IMR-90 (cell line): ENCODE results near the gene SERPINA3. TPM values are rescaled to one million over a fixed set of nuclear protein-coding genes. Genes with fewer than 3 reads are reported as not detected.

Experiments
- ATAC-seq: fragments of 200-7000 bp; cut with Tn5 transposase; 2 replicates; pipeline ENCODE4 v1.9.1; 2020; ENCODE audit warnings: low read depth, mild to moderate bottlenecking, moderate library complexity
- BruUV-seq: library from RNA; stranded (reverse); fragments of 400-500 nt; replicated peaks from 2 replicates; lab custom pipeline; 2021; lab: Mats Ljungman, UMichigan
- CTCF ChIA-PET: fragments of 300-600 bp; formaldehyde crosslinking; extraction: SDS; loops from one replicate; lab custom pipeline; 2021; ENCODE audit warnings: antibody characterized with exemption; lab: Yijun Ruan, JAX
- POLR2A ChIA-PET: fragments of 300-600 bp; sonication (Branson Sonifier 250); formaldehyde crosslinking; loops from one replicate; lab custom pipeline; 2022; ENCODE audit warnings: antibody characterized with exemption; ENCODE audit not compliant: unreplicated experiment; lab: Charles Lee
- DNase-seq: peaks from one replicate; pipeline ENCODE4 v3.0.0; 2013
- H2AFZ ChIP-seq: replicated peaks from 2 replicates; pipeline ENCODE3; 2013; ENCODE audit warnings: low read length, mild to moderate bottlenecking; ENCODE audit not compliant: poor library complexity
- H2AK5ac ChIP-seq: 2 replicates; pipeline ENCODE4 v1.6.1; 2013; ENCODE audit warnings: low read depth, low read length, inconsistent platforms
- H2AK9ac ChIP-seq: replicated peaks from 2 replicates; pipeline ENCODE3; 2013; ENCODE audit warnings: mild to moderate bottlenecking, low read depth, low read length, moderate library complexity; ENCODE audit not compliant: poor library complexity
- H2BK120ac ChIP-seq: 2 replicates; pipeline ENCODE4 v1.6.1; 2013; ENCODE audit warnings: low read depth, low read length, inconsistent platforms
- H2BK15ac ChIP-seq: 3 replicates; pipeline ENCODE4 v1.6.1; 2013; ENCODE audit warnings: low read depth, low read length, inconsistent platforms
- H2BK20ac ChIP-seq: 2 replicates; pipeline ENCODE4 v1.6.1; 2013; ENCODE audit warnings: low read depth, mild to moderate bottlenecking, inconsistent platforms, low read length, moderate library complexity
- H2BK5ac ChIP-seq: 2 replicates; pipeline ENCODE4 v1.6.1; 2013; ENCODE audit warnings: mild to moderate bottlenecking, low read depth, low read length, inconsistent platforms; ENCODE audit not compliant: poor library complexity, severe bottlenecking
- H3K14ac ChIP-seq: replicated peaks from 2 replicates; pipeline ENCODE4 v1.6.1; 2013; ENCODE audit warnings: low read depth, low read length, inconsistent platforms
- H3K18ac ChIP-seq: 2 replicates; pipeline ENCODE4 v1.6.1; 2013; ENCODE audit warnings: low read depth, low read length, control low read depth
- H3K23ac ChIP-seq: 2 replicates; pipeline ENCODE4 v1.6.1; 2013; ENCODE audit warnings: low read depth, low read length, inconsistent platforms
- H3K27ac ChIP-seq: 2 replicates; pipeline ENCODE4 v1.5.1; 2013; ENCODE audit warnings: mild to moderate bottlenecking, control low read depth, low read length; ENCODE audit not compliant: insufficient read depth
- H3K27me3 ChIP-seq: 2 replicates; pipeline ENCODE4 v1.6.1; 2013; ENCODE audit warnings: low read length; ENCODE audit not compliant: control insufficient read depth, insufficient read depth
- H3K36me3 ChIP-seq: 2 replicates; pipeline ENCODE4 v1.6.1; 2013; ENCODE audit warnings: low read length, mixed read lengths; ENCODE audit not compliant: control insufficient read depth, insufficient read depth
- H3K4ac ChIP-seq: 2 replicates; pipeline ENCODE4 v1.6.1; 2013; ENCODE audit warnings: low read depth, low read length, inconsistent platforms
- H3K4me1 ChIP-seq: 2 replicates; pipeline ENCODE4 v1.6.1; 2013; ENCODE audit warnings: low read length, mixed read lengths; ENCODE audit not compliant: control insufficient read depth, insufficient read depth
- H3K4me2 ChIP-seq: 2 replicates; pipeline ENCODE4 v1.6.1; 2013; ENCODE audit warnings: low read depth, mild to moderate bottlenecking, control low read depth, low read length, moderate library complexity
- H3K4me3 ChIP-seq: 2 replicates; pipeline ENCODE4 v1.5.1; 2013; ENCODE audit warnings: low read depth, mild to moderate bottlenecking, control low read depth, low read length, moderate library complexity; ENCODE audit not compliant: insufficient read depth
- H3K56ac ChIP-seq: 2 replicates; pipeline ENCODE4 v1.6.1; 2013; ENCODE audit warnings: low read length, inconsistent platforms; ENCODE audit not compliant: insufficient read depth; ENCODE audit errors: extremely low read depth
- H3K79me1 ChIP-seq, 2 experiments: 2 replicates each; pipeline ENCODE4 v1.6.1; 2013; ENCODE audit warnings: low read length in 2 of 2, inconsistent platforms in 1 of 2, low read depth in 1 of 2
- H3K9ac ChIP-seq: 2 replicates; pipeline ENCODE4 v1.6.1; 2013; ENCODE audit warnings: low read depth, low read length, control low read depth
- H3K9me1 ChIP-seq: 2 replicates; pipeline ENCODE4 v1.6.1; 2013; ENCODE audit warnings: low read length, inconsistent platforms; ENCODE audit not compliant: insufficient read depth
- H3K9me3 ChIP-seq: 2 replicates; pipeline ENCODE4 v1.6.1; 2013; ENCODE audit warnings: low read length; ENCODE audit not compliant: control insufficient read depth, insufficient read depth
- H4K20me1 ChIP-seq: 2 replicates; pipeline ENCODE4 v1.6.1; 2013; ENCODE audit warnings: low read length, inconsistent platforms; ENCODE audit not compliant: insufficient read depth
- H4K5ac ChIP-seq: 2 replicates; pipeline ENCODE4 v1.6.1; 2013; ENCODE audit warnings: mild to moderate bottlenecking, low read depth, low read length, control low read depth
- H4K8ac ChIP-seq, 2 experiments: 2 replicates each; pipeline ENCODE4 v1.6.1; 2013; ENCODE audit warnings: low read depth in 2 of 2, low read length in 2 of 2, control low read depth in 1 of 2, inconsistent platforms in 1 of 2
- H4K91ac ChIP-seq: 2 replicates; pipeline ENCODE4 v1.6.1; 2013; ENCODE audit warnings: low read depth, low read length, inconsistent platforms; ENCODE audit not compliant: insufficient read depth
- BHLHE40 ChIP-seq: fragments of 150-350 bp; IDR thresholded peaks from 2 replicates; pipeline ENCODE4 v1.6.1; 2016; ENCODE audit warnings: mild to moderate bottlenecking, low read depth, low read length
- CEBPB ChIP-seq: IDR thresholded peaks from 2 replicates; pipeline ENCODE4 v1.6.1; 2012; ENCODE audit warnings: low read depth, low read length, improper control_type of control experiment
- CHD1 ChIP-seq: IDR thresholded peaks from 2 replicates; pipeline ENCODE4 v1.6.1; 2012; ENCODE audit warnings: low read depth, low read length, improper control_type of control experiment
- MAFK ChIP-seq: IDR thresholded peaks from 2 replicates; pipeline ENCODE4 v1.6.1; 2012; ENCODE audit warnings: low read depth, low read length, improper control_type of control experiment
- MAZ ChIP-seq: IDR thresholded peaks from 2 replicates; pipeline ENCODE4 v1.6.1; 2012; ENCODE audit warnings: low read depth, mild to moderate bottlenecking, low read length, improper control_type of control experiment, moderate library complexity, borderline replicate concordance
- MXI1 ChIP-seq: IDR thresholded peaks from 2 replicates; pipeline ENCODE4 v1.6.1; 2012; ENCODE audit warnings: low read depth, mild to moderate bottlenecking, low read length, moderate library complexity, borderline replicate concordance
- NFE2L2 ChIP-seq: fragments of 150-350 bp; IDR thresholded peaks from 2 replicates; pipeline ENCODE4 v1.6.1; 2016; ENCODE audit warnings: low read depth, mild to moderate bottlenecking, low read length
- POLR2A ChIP-seq: IDR thresholded peaks from 2 replicates; pipeline ENCODE4 v1.6.1; 2012; ENCODE audit warnings: mild to moderate bottlenecking, low read depth, low read length
- RAD21 ChIP-seq: IDR thresholded peaks from 2 replicates; pipeline ENCODE4 v1.6.1; 2012; ENCODE audit warnings: low read length, improper control_type of control experiment
- RCOR1 ChIP-seq: IDR thresholded peaks from 2 replicates; pipeline ENCODE4 v1.6.1; 2012; ENCODE audit warnings: mild to moderate bottlenecking, low read length, improper control_type of control experiment; ENCODE audit not compliant: insufficient replicate concordance
- RFX5 ChIP-seq: IDR thresholded peaks from 2 replicates; pipeline ENCODE4 v1.8.0; 2012; ENCODE audit warnings: low read depth, mild to moderate bottlenecking, low read length, moderate library complexity
- SMC3 ChIP-seq: fragments of 150-350 bp; IDR thresholded peaks from 2 replicates; pipeline ENCODE4 v1.6.1; 2016; ENCODE audit warnings: low read depth, mild to moderate bottlenecking, antibody characterized with exemption, low read length, moderate library complexity
- WGBS, 2 experiments: methylation state at CpG; one replicate each; pipeline versions ENCODE4 v1.1.5 to v1.1.7; 2013; ENCODE audit warnings: missing lambda C conversion rate in 2 of 2; ENCODE audit not compliant: insufficient read length in 1 of 2; ENCODE audit errors: extremely low coverage in 2 of 2; 5-methylcytosine and 5-hydroxymethylcytosine counted together
- dilution Hi-C: fragments of 300-500 bp; cut with HindIII; formaldehyde crosslinking; loops from one replicate; pipeline ENCODE4 v1.14.3; 2018; ENCODE audit warnings: low sequenced_read_pairs; ENCODE audit not compliant: unreplicated experiment
- in situ Hi-C: fragments of 300-500 bp; cut with MboI; formaldehyde crosslinking; loops from 3 replicates; pipeline ENCODE4 v1.14.3; 2019; ENCODE audit warnings: low sequenced_read_pairs, inconsistent platforms, mixed read lengths
- intact Hi-C: fragments of 100-400 bp; cut with micrococcal nuclease; formaldehyde crosslinking; loops from 2 replicates; pipeline ENCODE4 v1.10.0; 2022
- polyA plus RNA-seq, 3 experiments: library from polyadenylated mRNA; depleted of rRNA; stranded (reverse); fragments of >200 nt; gene quantifications; 2 replicates each; pipeline ENCODE4 v1.2.3, GENCODE V29; 2012; ENCODE audit warnings: low replicate concordance in 1 of 3
- total RNA-seq: library from RNA; depleted of rRNA; stranded (reverse); fragments of >200 nt; gene quantifications from 2 replicates; pipeline ENCODE4 v1.2.3, GENCODE V29; 2012
- TF ChIP-seq, protein P1 (sequence below): fragments of 150-350 bp; IDR thresholded peaks from 2 replicates; pipeline ENCODE4 v1.6.1; 2016; ENCODE audit warnings: low read depth, mild to moderate bottlenecking, low read length, moderate library complexity, borderline replicate concordance
- TF ChIP-seq, protein P2 (sequence below): fragments of 150-350 bp; IDR thresholded peaks from 2 replicates; pipeline ENCODE4 v1.6.1; 2017; ENCODE audit warnings: mild to moderate bottlenecking, antibody characterized with exemption, low read length, low read depth
- TF ChIP-seq, protein P3 (sequence below): conservative IDR thresholded peaks from 2 replicates; pipeline ENCODE4 v1.5.1; 2012; ENCODE audit warnings: mild to moderate bottlenecking, low read depth, low read length, improper control_type of control experiment

SERPINA3 gene
- total and polyA plus RNA-seq, 2 of the 4 experiments (the other 2 are of a cell fraction) = 0.36 to 0.48 TPM

DNA sequence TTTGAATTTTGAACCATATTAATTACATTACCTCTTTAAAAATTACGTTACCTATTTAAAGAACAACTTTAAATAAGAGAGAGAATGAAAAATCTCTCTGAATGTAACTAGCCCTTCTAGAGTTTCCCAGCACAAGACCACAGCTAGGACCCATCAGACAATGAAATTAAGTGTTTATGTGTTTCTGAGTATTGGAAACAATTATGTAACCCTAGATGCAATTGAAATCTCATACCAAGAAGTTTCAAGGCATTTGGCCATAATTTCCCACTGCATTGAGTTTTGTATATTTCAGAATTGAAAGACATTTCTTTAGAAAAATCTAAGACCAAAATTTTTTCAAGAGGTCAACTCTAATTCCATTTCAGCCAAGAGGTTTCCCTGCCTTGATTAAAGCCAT lies 47.1 kb downstream of the SERPINA3 start:
- POLR2A ChIA-PET = no interaction called here

More for the DNA sequence above, 47.1 kb downstream of the SERPINA3 start:
- DNase-seq (no peak), ATAC-seq (no peak)
- H4K8ac ChIP-seq = no peak overlapping the region
- no peak overlapping the region for H2AK9ac ChIP-seq
- no peak overlapping the region for H3K9ac ChIP-seq
- WGBS, 2 experiments = no CpG with 5 or more reads among the region's 1 CpG
- no peak overlapping the region for H2BK5ac ChIP-seq
- no peak overlapping the region for H3K14ac ChIP-seq
- H3K4ac ChIP-seq = no peak overlapping the region
- in situ Hi-C loops = no loop called here
- no peak overlapping the region for H3K4me3 ChIP-seq
- CTCF ChIA-PET = interaction anchor here (0.6 kb wide), 1 partner anchor 66 kb away, joined by 5 read pairs; no protein-coding TSS in a partner anchor
- BruUV-seq = no TSS peak
- H3K23ac ChIP-seq = no peak overlapping the region
- no peaks in the 10 kb centered on the region for H3K9me3 ChIP-seq
- no peak overlapping the region for H3K56ac ChIP-seq
- H3K27ac ChIP-seq = no peak overlapping the region
- no peak overlapping the region for H3K18ac ChIP-seq
- no peak overlapping the region for H2BK15ac ChIP-seq
- TF ChIP-seq, protein P1, sequence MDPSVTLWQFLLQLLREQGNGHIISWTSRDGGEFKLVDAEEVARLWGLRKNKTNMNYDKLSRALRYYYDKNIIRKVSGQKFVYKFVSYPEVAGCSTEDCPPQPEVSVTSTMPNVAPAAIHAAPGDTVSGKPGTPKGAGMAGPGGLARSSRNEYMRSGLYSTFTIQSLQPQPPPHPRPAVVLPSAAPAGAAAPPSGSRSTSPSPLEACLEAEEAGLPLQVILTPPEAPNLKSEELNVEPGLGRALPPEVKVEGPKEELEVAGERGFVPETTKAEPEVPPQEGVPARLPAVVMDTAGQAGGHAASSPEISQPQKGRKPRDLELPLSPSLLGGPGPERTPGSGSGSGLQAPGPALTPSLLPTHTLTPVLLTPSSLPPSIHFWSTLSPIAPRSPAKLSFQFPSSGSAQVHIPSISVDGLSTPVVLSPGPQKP = no peak
- no peak for TF ChIP-seq RCOR1
- TF ChIP-seq, protein P2, sequence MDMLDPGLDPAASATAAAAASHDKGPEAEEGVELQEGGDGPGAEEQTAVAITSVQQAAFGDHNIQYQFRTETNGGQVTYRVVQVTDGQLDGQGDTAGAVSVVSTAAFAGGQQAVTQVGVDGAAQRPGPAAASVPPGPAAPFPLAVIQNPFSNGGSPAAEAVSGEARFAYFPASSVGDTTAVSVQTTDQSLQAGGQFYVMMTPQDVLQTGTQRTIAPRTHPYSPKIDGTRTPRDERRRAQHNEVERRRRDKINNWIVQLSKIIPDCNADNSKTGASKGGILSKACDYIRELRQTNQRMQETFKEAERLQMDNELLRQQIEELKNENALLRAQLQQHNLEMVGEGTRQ = no peak
- no peak for TF ChIP-seq CHD1
- no peak for TF ChIP-seq SMC3
- no peak for TF ChIP-seq MXI1
- no peak for TF ChIP-seq RAD21
- TF ChIP-seq MAFK = no peak
- TF ChIP-seq, protein P3, sequence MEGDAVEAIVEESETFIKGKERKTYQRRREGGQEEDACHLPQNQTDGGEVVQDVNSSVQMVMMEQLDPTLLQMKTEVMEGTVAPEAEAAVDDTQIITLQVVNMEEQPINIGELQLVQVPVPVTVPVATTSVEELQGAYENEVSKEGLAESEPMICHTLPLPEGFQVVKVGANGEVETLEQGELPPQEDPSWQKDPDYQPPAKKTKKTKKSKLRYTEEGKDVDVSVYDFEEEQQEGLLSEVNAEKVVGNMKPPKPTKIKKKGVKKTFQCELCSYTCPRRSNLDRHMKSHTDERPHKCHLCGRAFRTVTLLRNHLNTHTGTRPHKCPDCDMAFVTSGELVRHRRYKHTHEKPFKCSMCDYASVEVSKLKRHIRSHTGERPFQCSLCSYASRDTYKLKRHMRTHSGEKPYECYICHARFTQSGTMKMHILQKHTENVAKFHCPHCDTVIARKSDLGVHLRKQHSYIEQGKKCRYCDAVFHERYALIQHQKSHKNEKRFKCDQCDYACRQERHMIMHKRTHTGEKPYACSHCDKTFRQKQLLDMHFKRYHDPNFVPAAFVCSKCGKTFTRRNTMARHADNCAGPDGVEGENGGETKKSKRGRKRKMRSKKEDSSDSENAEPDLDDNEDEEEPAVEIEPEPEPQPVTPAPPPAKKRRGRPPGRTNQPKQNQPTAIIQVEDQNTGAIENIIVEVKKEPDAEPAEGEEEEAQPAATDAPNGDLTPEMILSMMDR = no peak
- no peak for TF ChIP-seq MAZ
- no peak for TF ChIP-seq RFX5
- no peak for TF ChIP-seq BHLHE40
- no peak for TF ChIP-seq NFE2L2
- no peak for TF ChIP-seq POLR2A
- no peak for TF ChIP-seq CEBPB
- no peak overlapping the region for H4K5ac ChIP-seq
- no peaks in the 10 kb centered on the region for H3K27me3 ChIP-seq
- H3K9me1 ChIP-seq = no peaks in the 10 kb centered on the region
- no peak overlapping the region for H3K4me2 ChIP-seq
- H4K20me1 ChIP-seq = no peaks in the 10 kb centered on the region
- H2BK120ac ChIP-seq = no peak overlapping the region
- no peak overlapping the region for H2AK5ac ChIP-seq
- no peaks in the 10 kb centered on the region for H3K79me1 ChIP-seq
- H4K91ac ChIP-seq = no peak overlapping the region
- H2AFZ ChIP-seq = no peak overlapping the region
- intact Hi-C loops = no loop called here
- no peaks in the 10 kb centered on the region for H3K36me3 ChIP-seq
- dilution Hi-C loops = no loop called here
- no peak overlapping the region for H2BK20ac ChIP-seq
- no peaks in the 10 kb centered on the region for H3K4me1 ChIP-seq
